ENCODE results near the gene EHMT1. TPM values are rescaled to one million over a fixed set of nuclear protein-coding genes. Genes with fewer than 3 reads are reported as not detected.

Gene EHMT1
- total RNA-seq, 1 experiment from 2014 or later: 112 TPM

GRCh38 chr9:137696136-137696925 lies 77.5 kb downstream of the EHMT1 start:
- no peak overlapping the region for H4K5ac ChIP-seq (ENCODE audit: insufficient read length, low read depth, low read length)
- Mint-ChIP-seq H3K4me1 (peaks cover 70 to 71% of the 10 kb centered on the region in 2 experiments), H3K27me3 (ENCODE audit: low read depth) (no peaks in the 10 kb centered on the region), H3K4me3 (no peak overlapping the region), H3K27ac (peak overlapping the region; percentile 59 to 96 (median 90); a peak in 6 of 7 replicates), H3K9me3 (peaks cover 9% of the 10 kb centered on the region in 2 experiments; a peak in 4 of 5 replicates), H3K36me3 (ENCODE audit: insufficient read depth in 1 of 3, low read depth in 3 of 3) (peaks cover 8 to 9% (median 9%) of the 10 kb centered on the region in 3 experiments)
- H2BK15ac ChIP-seq (ENCODE audit: low read depth, low read length): no peak overlapping the region
- no peak overlapping the region for H3K9ac ChIP-seq (ENCODE audit: extremely low read depth, insufficient read length, low read length)
- no peak overlapping the region for H3K4me2 ChIP-seq (ENCODE audit: insufficient read depth, insufficient read length, low read length)
- H2BK12ac ChIP-seq (ENCODE audit: insufficient read length, low read depth, low read length): no peak overlapping the region
- no peaks in the 10 kb centered on the region; the same call in 1 of the 2 replicates for H3K27me3 ChIP-seq (ENCODE audit: insufficient read depth, low read length)
- WGBS (ENCODE audit: extremely low coverage, insufficient read length, low lambda C conversion rate): 100% methylated on average over 2 of the region's 12 CpGs
- DNase-seq: no peak
- no peak overlapping the region for H3K14ac ChIP-seq (ENCODE audit: insufficient read depth, low read length)
- no peak overlapping the region for H3K18ac ChIP-seq (ENCODE audit: insufficient read length, low read depth, low read length)
- no peak for TF ChIP-seq CTCF (conservative IDR thresholded peaks at IDR 0.05)
- no peak overlapping the region for H3K27ac ChIP-seq (ENCODE audit: insufficient read length, low read depth, low read length)
- H4K20me1 ChIP-seq (ENCODE audit: control insufficient read depth, insufficient read depth, insufficient read length): no peaks in the 10 kb centered on the region
- H3T11ph ChIP-seq (ENCODE audit: low read length): no peak overlapping the region
- H3K79me1 ChIP-seq (ENCODE audit: insufficient read depth, low read depth, low read length, poor library complexity, severe bottlenecking): peaks cover 7% of the 10 kb centered on the region
- no peak overlapping the region for H2BK120ac ChIP-seq (ENCODE audit: low read depth, low read length, poor library complexity, severe bottlenecking)
- no peak overlapping the region for H3K23ac ChIP-seq (ENCODE audit: insufficient read length, low read depth, low read length)
- H2AK5ac ChIP-seq (ENCODE audit: insufficient read length, low read length): no peak overlapping the region
- H3K4ac ChIP-seq (ENCODE audit: low read depth, low read length): no peak overlapping the region
- no peaks in the 10 kb centered on the region for H3K23me2 ChIP-seq (ENCODE audit: insufficient read length, low read depth, low read length, poor library complexity, severe bottlenecking)
- no peak overlapping the region for H2BK5ac ChIP-seq (ENCODE audit: insufficient read length, low read length)
- no peak overlapping the region for H4K8ac ChIP-seq (replicated peaks; ENCODE audit: insufficient read length, low read depth, low read length)
- H4K91ac ChIP-seq (ENCODE audit: insufficient read length, low read depth, low read length): no peak overlapping the region
- peaks cover 7% of the 10 kb centered on the region; the same call in 1 of the 2 replicates for H3K4me1 ChIP-seq (ENCODE audit: insufficient read depth, low read length)
- no peaks in the 10 kb centered on the region for H3K9me3 ChIP-seq (ENCODE audit: control insufficient read depth, low read depth, low read length)
- no peak overlapping the region for H3K56ac ChIP-seq (ENCODE audit: insufficient read length, low read depth, low read length)
- no peak overlapping the region for H2AFZ ChIP-seq (ENCODE audit: low read length)
- H2BK20ac ChIP-seq (ENCODE audit: low read depth, low read length, poor library complexity, severe bottlenecking): no peak overlapping the region
- peaks cover 28% of the 10 kb centered on the region; the same call in 1 of the 2 replicates for H3K79me2 ChIP-seq (ENCODE audit: insufficient read depth, low read length)

Measured in H9 (cell line).